Measurements from ENCODE around the gene AMELX. TPM values are rescaled to one million over a fixed set of nuclear protein-coding genes. Genes with fewer than 3 reads are reported as not detected.

The AMELX gene
- total and polyA plus RNA-seq, 2 of the 8 experiments (the other 6 are each of a cell fraction or from before 2014, with no cell fraction given): not detected

- TF ChIP-seq CHD7 (IDR thresholded peaks at IDR 0.05; ENCODE audit: insufficient replicate concordance, low read length) (no peak), SP1 (IDR thresholded peaks at IDR 0.05; ENCODE audit: low read depth, low read length) (no peak), CHD2 (IDR thresholded peaks at IDR 0.05; ENCODE audit: low read length) (no peak), YY1 (IDR thresholded peaks at IDR 0.05; ENCODE audit: low read depth, low read length) (no peak)
Measured at GRCh38 chrX:11287505-11287904, 5.7 kb upstream of the AMELX start (continued).
